ENCODE results near the gene CFAP410.

Gene CFAP410

GRCh38 chr21:44318489-44319285, 20.5 kb downstream of the CFAP410 start:
- DNase-seq (ENCODE audit: low spot score): no peak
- no peak for TF ChIP-seq CTCF (IDR thresholded peaks at IDR 0.05; ENCODE audit: extremely low read depth, missing control alignments)

- TF ChIP-seq CTCF (IDR thresholded peaks at IDR 0.05; ENCODE audit: extremely low read depth, missing control alignments): no peak
- DNase-seq (ENCODE audit: low spot score): no peak
These were observed 21.3 kb downstream of the CFAP410 start for GRCh38 chr21:44317871-44318270.

- DNase-seq (ENCODE audit: low spot score): no peak
- TF ChIP-seq CTCF (IDR thresholded peaks at IDR 0.05; ENCODE audit: extremely low read depth, missing control alignments): no peak
These were observed 21.9 kb downstream of the CFAP410 start for GRCh38 chr21:44317241-44317782.

GRCh38 chr21:44316277-44316900, 22.8 kb downstream of the CFAP410 start:
- TF ChIP-seq CTCF (IDR thresholded peaks at IDR 0.05; ENCODE audit: extremely low read depth, missing control alignments): no peak

GRCh38 chr21:44315691-44316203, 23.4 kb downstream of the CFAP410 start:
- TF ChIP-seq CTCF (IDR thresholded peaks at IDR 0.05; ENCODE audit: extremely low read depth, missing control alignments): no peak
- no peak for DNase-seq (ENCODE audit: low spot score)

More at GRCh38 chr21:44316277-44316900, 22.8 kb downstream of the CFAP410 start:
- no peak for DNase-seq (ENCODE audit: low spot score)

- no peak for TF ChIP-seq CTCF (IDR thresholded peaks at IDR 0.05; ENCODE audit: extremely low read depth, missing control alignments)
These were observed 24.6 kb downstream of the CFAP410 start for GRCh38 chr21:44314561-44314960.

GRCh38 chr21:44314128-44314527, 25.1 kb downstream of the CFAP410 start:
- no peak for TF ChIP-seq CTCF (IDR thresholded peaks at IDR 0.05; ENCODE audit: extremely low read depth, missing control alignments)
- DNase-seq (ENCODE audit: low spot score): no peak

More at GRCh38 chr21:44314561-44314960, 24.6 kb downstream of the CFAP410 start:
- DNase-seq (ENCODE audit: low spot score): no peak
